ENCODE data around the gene CDC34. TPM values are rescaled to one million over a fixed set of nuclear protein-coding genes. Genes with fewer than 3 reads are reported as not detected.

Gene CDC34
- total RNA-seq, 1 experiment from 2014 or later: 80.5 TPM

- intact Hi-C loops (cut with micrococcal nuclease; ENCODE audit: unreplicated experiment) (no loop called here), in situ Hi-C loops (cut with HindIII; ENCODE audit: low pct_unique_long_range_greater_than_20kb, low sequenced_read_pairs) (no loop called here)
- H3K36me3 ChIP-seq (ENCODE audit: control insufficient read depth, insufficient read depth, low read length): no peaks in the 10 kb centered on the region; the same call in 1 of the 2 replicates
- DNase-seq (ENCODE audit: low read depth, low spot score) (peak; percentile 98), ATAC-seq (peak; percentile 92)
- H3K27ac ChIP-seq (ENCODE audit: low read length): peak overlapping the region; percentile 91
- ChIA-PET POLR2A (no interaction called here), CTCF (interaction anchor here (0.5 to 1.3 kb wide), 4 partner anchors 11 to 739 kb away, joined by 3 to 6 read pairs (median 4); no protein-coding TSS in a partner anchor)
- peaks cover 3% of the 10 kb centered on the region; the same call in 1 of the 2 replicates for H3K4me1 ChIP-seq (ENCODE audit: control insufficient read depth, insufficient read depth, low read length)
- no peaks in the 10 kb centered on the region for H3K27me3 ChIP-seq (ENCODE audit: control insufficient read depth, insufficient read depth, low read length)
- H3K9me3 ChIP-seq (ENCODE audit: control insufficient read depth, insufficient read depth, low read depth, low read length): no peaks in the 10 kb centered on the region
- no peak for TF ChIP-seq SIN3A (IDR thresholded peaks at IDR 0.05; ENCODE audit: borderline replicate concordance, insufficient read depth, low read depth, low read length)
- peak; percentile 91 for TF ChIP-seq CTCF (IDR thresholded peaks at IDR 0.05)
- peak; percentile 33 for TF ChIP-seq POLR2AphosphoS5 (IDR thresholded peaks at IDR 0.05; ENCODE audit: low read depth, low read length)
- H3K4me3 ChIP-seq (ENCODE audit: low read depth in 2 of 2, low read length in 2 of 2): peak overlapping the region; percentile 68 to 69
- BruUV-seq (replicated peaks): no TSS peak
These were observed 24.9 kb upstream of the CDC34 start for GRCh38 chr19:506404-507285.

- DNase-seq (ENCODE audit: low read depth, low spot score) (no peak), ATAC-seq (peak; percentile 88)
- no peaks in the 10 kb centered on the region; the same call in 1 of the 2 replicates for H3K36me3 ChIP-seq (ENCODE audit: control insufficient read depth, insufficient read depth, low read length)
- ChIA-PET CTCF (interaction anchor here (1.1 kb wide), 1 partner anchor 23 kb away, joined by 3 read pairs; no protein-coding TSS in a partner anchor), POLR2A (no interaction called here)
- TF ChIP-seq CTCF (IDR thresholded peaks at IDR 0.05): no peak
- no peak for TF ChIP-seq TCF7L2 (IDR thresholded peaks at IDR 0.05; ENCODE audit: low read depth, low read length)
- TF ChIP-seq POLR2AphosphoS5 (IDR thresholded peaks at IDR 0.05; ENCODE audit: low read depth, low read length): peak; percentile 65
- TF ChIP-seq, protein P1, sequence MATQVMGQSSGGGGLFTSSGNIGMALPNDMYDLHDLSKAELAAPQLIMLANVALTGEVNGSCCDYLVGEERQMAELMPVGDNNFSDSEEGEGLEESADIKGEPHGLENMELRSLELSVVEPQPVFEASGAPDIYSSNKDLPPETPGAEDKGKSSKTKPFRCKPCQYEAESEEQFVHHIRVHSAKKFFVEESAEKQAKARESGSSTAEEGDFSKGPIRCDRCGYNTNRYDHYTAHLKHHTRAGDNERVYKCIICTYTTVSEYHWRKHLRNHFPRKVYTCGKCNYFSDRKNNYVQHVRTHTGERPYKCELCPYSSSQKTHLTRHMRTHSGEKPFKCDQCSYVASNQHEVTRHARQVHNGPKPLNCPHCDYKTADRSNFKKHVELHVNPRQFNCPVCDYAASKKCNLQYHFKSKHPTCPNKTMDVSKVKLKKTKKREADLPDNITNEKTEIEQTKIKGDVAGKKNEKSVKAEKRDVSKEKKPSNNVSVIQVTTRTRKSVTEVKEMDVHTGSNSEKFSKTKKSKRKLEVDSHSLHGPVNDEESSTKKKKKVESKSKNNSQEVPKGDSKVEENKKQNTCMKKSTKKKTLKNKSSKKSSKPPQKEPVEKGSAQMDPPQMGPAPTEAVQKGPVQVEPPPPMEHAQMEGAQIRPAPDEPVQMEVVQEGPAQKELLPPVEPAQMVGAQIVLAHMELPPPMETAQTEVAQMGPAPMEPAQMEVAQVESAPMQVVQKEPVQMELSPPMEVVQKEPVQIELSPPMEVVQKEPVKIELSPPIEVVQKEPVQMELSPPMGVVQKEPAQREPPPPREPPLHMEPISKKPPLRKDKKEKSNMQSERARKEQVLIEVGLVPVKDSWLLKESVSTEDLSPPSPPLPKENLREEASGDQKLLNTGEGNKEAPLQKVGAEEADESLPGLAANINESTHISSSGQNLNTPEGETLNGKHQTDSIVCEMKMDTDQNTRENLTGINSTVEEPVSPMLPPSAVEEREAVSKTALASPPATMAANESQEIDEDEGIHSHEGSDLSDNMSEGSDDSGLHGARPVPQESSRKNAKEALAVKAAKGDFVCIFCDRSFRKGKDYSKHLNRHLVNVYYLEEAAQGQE (IDR thresholded peaks at IDR 0.05; ENCODE audit: insufficient read depth in 1 of 2, low read depth in 2 of 2, low read length in 1 of 2): no peak
- peak; percentile 39; the same call in 1 of the 2 replicates for TF ChIP-seq SIN3A (IDR thresholded peaks at IDR 0.05; ENCODE audit: borderline replicate concordance, insufficient read depth, low read depth, low read length)
- intact Hi-C loops (cut with micrococcal nuclease; ENCODE audit: unreplicated experiment) (no loop called here), in situ Hi-C loops (cut with HindIII; ENCODE audit: low pct_unique_long_range_greater_than_20kb, low sequenced_read_pairs) (no loop called here)
- H3K4me1 ChIP-seq (ENCODE audit: control insufficient read depth, insufficient read depth, low read length): peaks cover 3% of the 10 kb centered on the region; the same call in 1 of the 2 replicates
- no peaks in the 10 kb centered on the region for H3K27me3 ChIP-seq (ENCODE audit: control insufficient read depth, insufficient read depth, low read length)
- BruUV-seq (replicated peaks): no TSS peak
- H3K27ac ChIP-seq (ENCODE audit: low read length): peak within 1 kb of the TSS; percentile 91
- H3K4me3 ChIP-seq (ENCODE audit: low read depth in 2 of 2, low read length in 2 of 2): peak within 1 kb of the TSS; percentile 68 to 69
- H3K9me3 ChIP-seq (ENCODE audit: control insufficient read depth, insufficient read depth, low read depth, low read length): no peaks in the 10 kb centered on the region
These were observed 24.0 kb upstream of the CDC34 start, which contains the start of gene TPGS1 for GRCh38 chr19:507286-508203. Gene TPGS1 (plus strand): TSS chr19:507497. CDS start chr19:507507, 10 bp downstream.
